Measurements from ENCODE around the gene SLC9A9. TPM values are rescaled to one million over a fixed set of nuclear protein-coding genes. Genes with fewer than 3 reads are reported as not detected.

The SLC9A9 gene
- polyA plus RNA-seq, 1 donor (not counting 4 experiments of a cell fraction or from before 2014, with no cell fraction given) = 5.2 TPM

DNA sequence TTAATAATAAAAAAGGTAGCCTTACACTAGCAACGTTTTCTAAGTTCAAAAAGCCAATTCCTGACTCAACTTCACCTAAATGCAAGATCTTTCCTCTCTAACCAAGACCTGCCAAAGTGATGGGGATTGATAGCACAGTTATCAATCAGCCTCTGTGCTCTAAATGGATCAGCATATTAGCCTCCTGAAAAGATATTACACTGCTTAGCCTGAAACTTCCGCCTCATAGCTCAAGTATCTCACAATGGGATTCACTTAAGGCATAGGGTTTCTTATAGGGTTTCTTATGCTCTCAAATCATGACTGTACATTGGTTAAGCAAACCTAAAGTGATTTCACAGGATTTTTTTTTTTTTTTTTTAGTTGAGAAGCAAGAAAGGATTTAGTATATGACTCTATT is 436 bp upstream of the SLC9A9 start:
- no peak for DNase-seq (ENCODE audit: low read depth, low spot score)
- no peaks in the 10 kb centered on the region for H3K27me3 ChIP-seq (ENCODE audit: control insufficient read depth, extremely low read depth, insufficient read depth, low read length)
- no peak overlapping the region for H3K4me3 ChIP-seq (ENCODE audit: control insufficient read depth in 2 of 3, extremely low read depth in 1 of 3, insufficient read depth in 2 of 3, low read depth in 1 of 3, low read length in 3 of 3)
- H3K9ac ChIP-seq (ENCODE audit: control insufficient read depth, extremely low read depth, insufficient read depth, low read length) = no peak overlapping the region
- FAIRE-seq = no peak
- dilution Hi-C loops (cut with MboI; ENCODE audit: extremely low pct_ligation_motif_present, low sequenced_read_pairs) = no loop called here
- H4K20me1 ChIP-seq (ENCODE audit: control insufficient read depth, extremely low read depth, insufficient read depth, low read length) = no peaks in the 10 kb centered on the region
- H3K9me1 ChIP-seq (ENCODE audit: control insufficient read depth, extremely low read depth, insufficient read depth, low read length) = no peaks in the 10 kb centered on the region
- H3K4me2 ChIP-seq (ENCODE audit: control insufficient read depth, extremely low read depth, insufficient read depth, low read depth, low read length) = peak overlapping the region; percentile 67
- H3K4me1 ChIP-seq (ENCODE audit: control insufficient read depth, extremely low read depth, insufficient read depth, low read length) = peaks cover 33% of the 10 kb centered on the region
- H3K36me3 ChIP-seq (ENCODE audit: control insufficient read depth in 2 of 2, extremely low read depth in 1 of 2, insufficient read depth in 2 of 2, low read length in 2 of 2) = no peaks in the 10 kb centered on the region
- no peaks in the 10 kb centered on the region for H3K79me2 ChIP-seq (ENCODE audit: control insufficient read depth, insufficient read depth, low read length)
- H3K27ac ChIP-seq (ENCODE audit: control insufficient read depth, insufficient read depth, low read length) = peak overlapping the region; percentile 44
- H3K9me3 ChIP-seq (ENCODE audit: control insufficient read depth, low read depth, low read length) = no peaks in the 10 kb centered on the region
- TF ChIP-seq CTCF (optimal IDR thresholded peaks at IDR 0.05 in 1 of 3, IDR thresholded peaks at IDR 0.05 in 1 of 3, conservative IDR thresholded peaks at IDR 0.05 in 1 of 3; ENCODE audit: extremely low read depth in 1 of 3, insufficient read depth in 2 of 3, low read length in 3 of 3) (no peak), EZH2 (IDR thresholded peaks at IDR 0.05; ENCODE audit: low read length) (no peak)
- peak overlapping the region; percentile 52 for H2AFZ ChIP-seq (ENCODE audit: control insufficient read depth, low read length)

- DNase-seq (ENCODE audit: low read depth, low spot score) (no peak), FAIRE-seq (no peak)
- Histone ChIP-seq H3K36me3 (ENCODE audit: control insufficient read depth in 2 of 2, extremely low read depth in 1 of 2, insufficient read depth in 2 of 2, low read length in 2 of 2) (no peaks in the 10 kb centered on the region), H3K4me2 (ENCODE audit: control insufficient read depth, extremely low read depth, insufficient read depth, low read depth, low read length) (no peak overlapping the region), H3K9me3 (ENCODE audit: control insufficient read depth, low read depth, low read length) (no peaks in the 10 kb centered on the region), H3K9ac (ENCODE audit: control insufficient read depth, extremely low read depth, insufficient read depth, low read length) (no peak overlapping the region), H3K27me3 (ENCODE audit: control insufficient read depth, extremely low read depth, insufficient read depth, low read length) (no peaks in the 10 kb centered on the region), H2AFZ (ENCODE audit: control insufficient read depth, low read length) (no peak overlapping the region), H3K27ac (ENCODE audit: control insufficient read depth, insufficient read depth, low read length) (no peak overlapping the region), H3K79me2 (ENCODE audit: control insufficient read depth, insufficient read depth, low read length) (no peaks in the 10 kb centered on the region), H3K4me1 (ENCODE audit: control insufficient read depth, extremely low read depth, insufficient read depth, low read length) (peaks cover 2% of the 10 kb centered on the region), H3K9me1 (ENCODE audit: control insufficient read depth, extremely low read depth, insufficient read depth, low read length) (no peaks in the 10 kb centered on the region), H3K4me3 (ENCODE audit: control insufficient read depth in 2 of 3, extremely low read depth in 1 of 3, insufficient read depth in 2 of 3, low read depth in 1 of 3, low read length in 3 of 3) (no peak overlapping the region), H4K20me1 (ENCODE audit: control insufficient read depth, extremely low read depth, insufficient read depth, low read length) (no peaks in the 10 kb centered on the region)
- TF ChIP-seq CTCF (optimal IDR thresholded peaks at IDR 0.05 in 1 of 3, IDR thresholded peaks at IDR 0.05 in 1 of 3, conservative IDR thresholded peaks at IDR 0.05 in 1 of 3; ENCODE audit: extremely low read depth in 1 of 3, insufficient read depth in 2 of 3, low read length in 3 of 3) (no peak), EZH2 (IDR thresholded peaks at IDR 0.05; ENCODE audit: low read length) (no peak)
- dilution Hi-C loops (cut with MboI; ENCODE audit: extremely low pct_ligation_motif_present, low sequenced_read_pairs) = no loop called here
Measured at GRCh38 chr3:143843587-143843986, 4.7 kb downstream of the SLC9A9 start.

Data from keratinocyte (primary cell).